Caco-2 (cell line): ENCODE data around the gene GLMP. TPM values are rescaled to one million over a fixed set of nuclear protein-coding genes. Genes with fewer than 3 reads are reported as not detected.
"Not testable (repeated sequence)": the region's sequence is repeated elsewhere in the genome, so short reads cannot be mapped to it uniquely, and the experiment has no call there.

ENCODE experiments used
- BruUV-seq: library from RNA; stranded (reverse); fragments of 400-500 nt; replicated peaks from 2 replicates; lab custom pipeline; 2021; lab: Mats Ljungman, UMichigan
- CTCF ChIA-PET: fragments of 300-600 bp; sonication (Branson Sonifier 250); formaldehyde crosslinking; loops from one replicate; lab custom pipeline; 2022; ENCODE audit warnings: antibody characterized with exemption; lab: Charles Lee
- POLR2A ChIA-PET: fragments of 300-600 bp; sonication (Branson Sonifier 250); formaldehyde crosslinking; loops from one replicate; lab custom pipeline; 2022; ENCODE audit warnings: antibody characterized with exemption; lab: Charles Lee
- DNase-seq, 2 experiments: peaks; one replicate each; pipeline versions ENCODE4 v3.0.0 to v3.0.0-alpha.2; 2020 to 2022
- H3K27me3 ChIP-seq: replicated peaks from 2 replicates; pipeline ENCODE4 v1.6.0; 2011; ENCODE audit warnings: low read length; ENCODE audit not compliant: control insufficient read depth, insufficient read depth
- H3K36me3 ChIP-seq: 2 replicates; pipeline ENCODE4 v1.5.1; 2011; ENCODE audit warnings: low read length; ENCODE audit not compliant: control insufficient read depth, insufficient read depth
- H3K4me1 ChIP-seq: fragments of 250-450 bp; sonication (Bioruptor Pico); 2 replicates; pipeline ENCODE4 v1.5.1; 2020; ENCODE audit warnings: mild to moderate bottlenecking
- H3K4me3 ChIP-seq: 2 replicates; pipeline ENCODE4 v1.5.1; 2011; ENCODE audit warnings: low read depth, mild to moderate bottlenecking, control low read depth, low read length
- H3K9me3 ChIP-seq: fragments of 250-450 bp; sonication (Bioruptor Pico); 2 replicates; pipeline ENCODE4 v1.5.1; 2020; ENCODE audit warnings: mild to moderate bottlenecking, moderate library complexity
- H3K27ac Mint-ChIP-seq: one replicate; pipeline ENCODE4 v1.8.0; 2022; ENCODE audit warnings: mixed read lengths; ENCODE audit not compliant: unreplicated experiment
- H3K27me3 Mint-ChIP-seq: one replicate; pipeline ENCODE4 v1.8.0; 2022; ENCODE audit warnings: mixed read lengths; ENCODE audit not compliant: insufficient read depth, unreplicated experiment
- H3K36me3 Mint-ChIP-seq: one replicate; pipeline ENCODE4 v1.8.0; 2022; ENCODE audit warnings: mild to moderate bottlenecking, mixed read lengths; ENCODE audit not compliant: insufficient read depth, unreplicated experiment
- H3K4me1 Mint-ChIP-seq: one replicate; pipeline ENCODE4 v1.8.0; 2022; ENCODE audit warnings: low read depth, mixed read lengths; ENCODE audit not compliant: unreplicated experiment
- H3K4me3 Mint-ChIP-seq: one replicate; pipeline ENCODE4 v1.8.0; 2022; ENCODE audit warnings: mild to moderate bottlenecking, moderate library complexity, mixed read lengths; ENCODE audit not compliant: unreplicated experiment
- H3K9me3 Mint-ChIP-seq: one replicate; pipeline ENCODE4 v1.8.0; 2022; ENCODE audit warnings: mixed read lengths; ENCODE audit not compliant: unreplicated experiment
- intact Hi-C: fragments of 100-400 bp; cut with micrococcal nuclease; formaldehyde crosslinking; loops from one replicate; pipeline ENCODE4 v1.10.0; 2022; ENCODE audit not compliant: unreplicated experiment
- total RNA-seq: library from RNA; stranded (reverse); gene quantifications from 2 replicates; pipeline ENCODE4 v1.2.3, GENCODE V29; 2022
- TF ChIP-seq, protein P1 (sequence below), 2 experiments: fragments of 200-600 bp in 1 of 2; IDR thresholded peaks; 1 replicate in 1 of 2; 2 replicates in 1 of 2; pipeline versions ENCODE4 v1.5.1 to v1.8.0; 2011 to 2022; ENCODE audit warnings: antibody characterized with exemption in 1 of 2, control low read depth in 1 of 2, inconsistent platforms in 1 of 2, low read depth in 1 of 2, low read length in 1 of 2, mild to moderate bottlenecking in 1 of 2, moderate library complexity in 1 of 2; ENCODE audit not compliant: insufficient read depth in 1 of 2, severe bottlenecking in 1 of 2, unreplicated experiment in 1 of 2

The GLMP gene
- total RNA-seq, 1 experiment from 2014 or later = 63.9 TPM

DNA sequence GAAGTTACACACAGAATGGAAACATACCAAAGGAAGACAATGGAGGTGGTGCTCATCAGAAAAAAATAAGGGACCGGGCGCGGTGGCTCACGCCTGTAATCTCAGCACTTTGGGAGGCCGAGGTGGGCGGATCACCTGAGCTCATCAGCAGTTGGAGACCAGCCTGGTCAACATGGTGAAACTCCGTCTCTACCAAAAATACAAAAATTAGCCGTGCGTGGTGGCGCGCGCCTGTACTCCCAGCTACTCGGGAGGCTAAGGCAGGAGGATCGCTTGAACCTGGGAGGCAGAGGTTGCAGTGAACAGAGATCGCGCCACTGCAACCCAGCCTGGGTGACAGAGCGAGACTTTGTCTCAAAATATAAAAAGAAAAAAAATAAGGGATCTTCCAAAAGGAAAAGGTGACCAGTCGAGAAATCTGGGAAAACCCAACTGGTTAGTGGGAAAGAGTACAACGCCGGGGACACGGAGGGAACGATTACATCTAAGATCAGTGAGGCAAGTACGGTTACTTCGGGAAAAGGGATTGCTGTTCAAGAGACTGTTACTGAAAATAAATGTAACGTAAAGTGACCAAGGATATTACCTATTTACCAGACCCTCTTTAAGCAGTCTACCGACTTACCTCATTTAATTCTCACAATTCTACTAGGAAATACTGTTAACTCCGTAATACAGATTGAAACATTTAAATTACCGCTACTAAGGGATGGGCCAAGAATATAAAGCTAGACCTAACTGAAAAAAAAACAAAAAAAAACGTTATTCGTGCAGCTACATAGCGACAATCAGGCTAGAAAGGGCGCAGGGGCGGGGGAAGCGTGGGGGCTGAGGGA is 41.8 kb upstream of the GLMP start:
- Histone ChIP-seq H3K9me3 (no peaks in the 10 kb centered on the region), H3K36me3 (peaks cover 2% of the 10 kb centered on the region; the same call in 1 of the 2 replicates), H3K4me3 (peak overlapping the region; percentile 90), H3K4me1 (no peaks in the 10 kb centered on the region), H3K27me3 (no peaks in the 10 kb centered on the region)
- peak overlapping the region; percentile 75 for H3K27ac Mint-ChIP-seq
- BruUV-seq = TSS peak; percentile 45
- H3K4me1 Mint-ChIP-seq = no peaks in the 10 kb centered on the region
- CTCF ChIA-PET = interaction anchor here (0.7 to 1.8 kb wide), 3 partner anchors 109 to 257 kb away, joined by 3 to 7 read pairs (median 3); no protein-coding TSS in a partner anchor
- peak overlapping the region; percentile 97 for H3K4me3 Mint-ChIP-seq
- no peak for DNase-seq
- POLR2A ChIA-PET = interaction anchor here (0.6 to 1.0 kb wide), 4 partner anchors 55 to 224 kb away, joined by 3 to 6 read pairs (median 3); partner anchors contain the start of genes PMF1 and SMG5
- intact Hi-C loops = no loop called here
- H3K36me3 Mint-ChIP-seq = peaks cover 65% of the 10 kb centered on the region
- H3K9me3 Mint-ChIP-seq = no peaks in the 10 kb centered on the region
- TF ChIP-seq, protein P1, sequence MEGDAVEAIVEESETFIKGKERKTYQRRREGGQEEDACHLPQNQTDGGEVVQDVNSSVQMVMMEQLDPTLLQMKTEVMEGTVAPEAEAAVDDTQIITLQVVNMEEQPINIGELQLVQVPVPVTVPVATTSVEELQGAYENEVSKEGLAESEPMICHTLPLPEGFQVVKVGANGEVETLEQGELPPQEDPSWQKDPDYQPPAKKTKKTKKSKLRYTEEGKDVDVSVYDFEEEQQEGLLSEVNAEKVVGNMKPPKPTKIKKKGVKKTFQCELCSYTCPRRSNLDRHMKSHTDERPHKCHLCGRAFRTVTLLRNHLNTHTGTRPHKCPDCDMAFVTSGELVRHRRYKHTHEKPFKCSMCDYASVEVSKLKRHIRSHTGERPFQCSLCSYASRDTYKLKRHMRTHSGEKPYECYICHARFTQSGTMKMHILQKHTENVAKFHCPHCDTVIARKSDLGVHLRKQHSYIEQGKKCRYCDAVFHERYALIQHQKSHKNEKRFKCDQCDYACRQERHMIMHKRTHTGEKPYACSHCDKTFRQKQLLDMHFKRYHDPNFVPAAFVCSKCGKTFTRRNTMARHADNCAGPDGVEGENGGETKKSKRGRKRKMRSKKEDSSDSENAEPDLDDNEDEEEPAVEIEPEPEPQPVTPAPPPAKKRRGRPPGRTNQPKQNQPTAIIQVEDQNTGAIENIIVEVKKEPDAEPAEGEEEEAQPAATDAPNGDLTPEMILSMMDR (IDR thresholded peaks at IDR 0.05; ENCODE audit: insufficient read depth in 1 of 2, low read depth in 1 of 2, low read length in 1 of 2, severe bottlenecking in 1 of 2, unreplicated experiment in 1 of 2) = no peak
- H3K27me3 Mint-ChIP-seq = no peaks in the 10 kb centered on the region

DNA sequence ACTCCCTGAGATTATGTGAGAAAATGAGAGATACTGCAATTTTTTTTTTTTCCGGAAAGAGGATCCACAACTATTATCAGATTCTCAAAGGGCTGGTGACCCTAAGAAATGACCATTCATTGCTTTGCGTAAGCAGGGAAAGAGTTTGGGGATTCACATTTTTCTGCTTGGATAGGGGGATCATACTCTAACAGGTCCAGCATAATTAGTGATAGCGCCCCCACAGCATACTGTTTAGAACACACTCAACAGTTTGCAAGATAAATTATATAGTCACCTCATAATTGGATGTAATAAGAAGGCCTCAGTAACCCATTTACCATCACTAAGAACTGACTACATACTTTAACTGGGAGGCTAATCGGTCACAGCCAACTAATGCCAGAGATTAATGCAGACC is 40.8 kb upstream of the GLMP start:
- peak overlapping the region; percentile 97 for H3K4me3 Mint-ChIP-seq
- Histone ChIP-seq H3K4me1 (no peaks in the 10 kb centered on the region), H3K27me3 (no peaks in the 10 kb centered on the region), H3K4me3 (peak overlapping the region; percentile 90), H3K36me3 (peaks cover 2% of the 10 kb centered on the region; the same call in 1 of the 2 replicates), H3K9me3 (no peaks in the 10 kb centered on the region)
- no peaks in the 10 kb centered on the region for H3K9me3 Mint-ChIP-seq
- no peak for DNase-seq
- TF ChIP-seq, protein P1 (IDR thresholded peaks at IDR 0.05; ENCODE audit: insufficient read depth in 1 of 2, low read depth in 1 of 2, low read length in 1 of 2, severe bottlenecking in 1 of 2, unreplicated experiment in 1 of 2) = no peak
- intact Hi-C loops = no loop called here
- peak overlapping the region; percentile 75 for H3K27ac Mint-ChIP-seq
- ChIA-PET CTCF (interaction anchor here (1.8 kb wide), 1 partner anchor 110 kb away, joined by 7 read pairs; no protein-coding TSS in a partner anchor), POLR2A (interaction anchor here (0.8 kb wide), 1 partner anchor 124 kb away, joined by 3 read pairs; the partner anchor contains the start of gene PMF1)
- H3K27me3 Mint-ChIP-seq = no peaks in the 10 kb centered on the region
- no TSS peak for BruUV-seq
- H3K36me3 Mint-ChIP-seq = peaks cover 75% of the 10 kb centered on the region
- no peaks in the 10 kb centered on the region for H3K4me1 Mint-ChIP-seq

DNA sequence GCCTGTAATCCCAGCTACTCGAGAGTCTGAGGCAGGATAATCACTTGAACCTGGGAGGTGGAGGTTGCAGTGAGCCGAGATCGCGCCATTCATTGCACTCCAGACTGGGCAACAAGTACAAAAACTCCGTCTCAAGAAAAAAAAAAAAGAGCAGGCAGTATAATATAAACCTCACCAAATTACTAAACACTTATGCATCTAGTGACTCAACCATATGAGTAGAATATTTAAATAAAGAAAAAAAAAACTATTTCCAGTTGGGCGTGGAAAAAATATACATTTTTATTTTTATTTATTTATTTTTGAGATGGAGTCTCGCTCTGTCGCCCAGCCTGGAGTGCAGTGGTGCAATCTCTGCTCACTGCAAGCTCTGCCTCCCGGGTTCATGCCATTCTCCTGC is 27.7 kb upstream of the GLMP start:
- H3K27me3 ChIP-seq, H3K27ac Mint-ChIP-seq, H3K4me3 Mint-ChIP-seq, H3K4me1 Mint-ChIP-seq, H3K9me3 ChIP-seq, H3K9me3 Mint-ChIP-seq, H3K4me3 ChIP-seq, H3K4me1 ChIP-seq, POLR2A ChIA-PET, H3K36me3 ChIP-seq, BruUV-seq, CTCF ChIA-PET, H3K27me3 Mint-ChIP-seq, intact Hi-C loops, DNase-seq: not testable (repeated sequence)
- peaks cover 87% of the 10 kb centered on the region for H3K36me3 Mint-ChIP-seq
